Measurements from ENCODE around the gene RAB34.

RAB34 gene

GRCh38 chr17:28714281-28714680 lies 3.4 kb downstream of the RAB34 start:
- DNase-seq: no peak
- no peak for ATAC-seq
- no peaks in the 10 kb centered on the region for H3K9me3 Mint-ChIP-seq
- no peak overlapping the region for H3K4me3 Mint-ChIP-seq
- no peaks in the 10 kb centered on the region for H3K36me3 Mint-ChIP-seq (ENCODE audit: low read depth)
- no peak overlapping the region for H3K27ac Mint-ChIP-seq
- peaks cover 33% of the 10 kb centered on the region for H3K4me1 Mint-ChIP-seq
- peaks cover 20% of the 10 kb centered on the region for H3K27me3 Mint-ChIP-seq

GRCh38 chr17:28712705-28713415 lies 4.8 kb downstream of the RAB34 start:
- Mint-ChIP-seq H3K4me3 (peak overlapping the region; percentile 83), H3K9me3 (no peaks in the 10 kb centered on the region), H3K36me3 (ENCODE audit: low read depth) (peaks cover 3% of the 10 kb centered on the region), H3K27ac (peak overlapping the region; percentile 89), H3K4me1 (peaks cover 20% of the 10 kb centered on the region), H3K27me3 (peaks cover 17% of the 10 kb centered on the region)
- ATAC-seq (no peak), DNase-seq (no peak)

- Mint-ChIP-seq H3K27me3 (peaks cover 16% of the 10 kb centered on the region), H3K9me3 (no peaks in the 10 kb centered on the region), H3K4me3 (peak overlapping the region; percentile 83), H3K36me3 (ENCODE audit: low read depth) (peaks cover 3% of the 10 kb centered on the region), H3K27ac (peak overlapping the region; percentile 89), H3K4me1 (peaks cover 20% of the 10 kb centered on the region)
- peak; percentile 60 for ATAC-seq
- DNase-seq: peak; percentile 79
Observed at GRCh38 chr17:28712032-28712704, 5.5 kb downstream of the RAB34 start.

GRCh38 chr17:28711723-28712031 lies 6.0 kb downstream of the RAB34 start, which contains the start of gene PROCA1:
Gene PROCA1, minus strand, starts transcription at chr17:28711888. Its CDS starts 228 bp downstream, at chr17:28711660.
- peak within 1 kb of the TSS; percentile 83 for H3K4me3 Mint-ChIP-seq
- peaks cover 20% of the 10 kb centered on the region for H3K4me1 Mint-ChIP-seq
- H3K27ac Mint-ChIP-seq: peak within 1 kb of the TSS; percentile 89
- H3K27me3 Mint-ChIP-seq: peaks cover 16% of the 10 kb centered on the region
- DNase-seq (no peak), ATAC-seq (peak; percentile 16)
- H3K9me3 Mint-ChIP-seq: no peaks in the 10 kb centered on the region
- H3K36me3 Mint-ChIP-seq (ENCODE audit: low read depth): peaks cover 3% of the 10 kb centered on the region

GRCh38 chr17:28710861-28711722 lies 6.6 kb downstream of the RAB34 start:
- H3K36me3 Mint-ChIP-seq (ENCODE audit: low read depth): peaks cover 3% of the 10 kb centered on the region

GRCh38 chr17:28707339-28707720 lies 10.3 kb downstream of the RAB34 start:
- Mint-ChIP-seq H3K27me3 (no peaks in the 10 kb centered on the region), H3K36me3 (ENCODE audit: low read depth) (peaks cover 12% of the 10 kb centered on the region), H3K27ac (peak overlapping the region; percentile 7), H3K4me1 (peaks cover 14% of the 10 kb centered on the region), H3K9me3 (no peaks in the 10 kb centered on the region), H3K4me3 (no peak overlapping the region)
- no peak for ATAC-seq
- DNase-seq: no peak

More at GRCh38 chr17:28710861-28711722, 6.6 kb downstream of the RAB34 start:
- DNase-seq (peak; percentile 95), ATAC-seq (peak; percentile 87)
- peaks cover 17% of the 10 kb centered on the region for H3K4me1 Mint-ChIP-seq
- H3K27ac Mint-ChIP-seq: peak overlapping the region; percentile 89
- no peaks in the 10 kb centered on the region for H3K9me3 Mint-ChIP-seq
- peak overlapping the region; percentile 83 for H3K4me3 Mint-ChIP-seq
- H3K27me3 Mint-ChIP-seq: peaks cover 13% of the 10 kb centered on the region

- DNase-seq (no peak), ATAC-seq (no peak)
- H3K27me3 Mint-ChIP-seq: no peaks in the 10 kb centered on the region
- H3K36me3 Mint-ChIP-seq (ENCODE audit: low read depth): peaks cover 15% of the 10 kb centered on the region
- H3K4me1 Mint-ChIP-seq: peaks cover 8% of the 10 kb centered on the region
- no peaks in the 10 kb centered on the region for H3K9me3 Mint-ChIP-seq
- no peak overlapping the region for H3K27ac Mint-ChIP-seq
- H3K4me3 Mint-ChIP-seq: no peak overlapping the region
Observed at GRCh38 chr17:28706471-28707338, 11.0 kb downstream of the RAB34 start.

- no peak for ATAC-seq
- no peak for DNase-seq
- Mint-ChIP-seq H3K4me1 (peaks cover 3% of the 10 kb centered on the region), H3K36me3 (ENCODE audit: low read depth) (peaks cover 22% of the 10 kb centered on the region), H3K4me3 (no peak overlapping the region), H3K27ac (no peak overlapping the region), H3K9me3 (no peaks in the 10 kb centered on the region), H3K27me3 (no peaks in the 10 kb centered on the region)
Observed at GRCh38 chr17:28705728-28706334, 11.8 kb downstream of the RAB34 start.

- ATAC-seq (no peak), DNase-seq (no peak)
- no peak overlapping the region for H3K27ac Mint-ChIP-seq
- H3K27me3 Mint-ChIP-seq: no peaks in the 10 kb centered on the region
- H3K4me3 Mint-ChIP-seq: no peak overlapping the region
- peaks cover 26% of the 10 kb centered on the region for H3K36me3 Mint-ChIP-seq (ENCODE audit: low read depth)
- H3K4me1 Mint-ChIP-seq: no peaks in the 10 kb centered on the region
- H3K9me3 Mint-ChIP-seq: no peaks in the 10 kb centered on the region
Observed at GRCh38 chr17:28705074-28705659, 12.5 kb downstream of the RAB34 start.

GRCh38 chr17:28704219-28704858 lies 13.3 kb downstream of the RAB34 start:
- Mint-ChIP-seq H3K36me3 (ENCODE audit: low read depth) (peaks cover 31% of the 10 kb centered on the region), H3K27me3 (no peaks in the 10 kb centered on the region)

GRCh38 chr17:28703552-28704218 lies 14.0 kb downstream of the RAB34 start:
- Mint-ChIP-seq H3K4me3 (no peak overlapping the region), H3K4me1 (peaks cover 1% of the 10 kb centered on the region), H3K27me3 (no peaks in the 10 kb centered on the region), H3K27ac (no peak overlapping the region), H3K36me3 (ENCODE audit: low read depth) (peaks cover 36% of the 10 kb centered on the region), H3K9me3 (no peaks in the 10 kb centered on the region)
- ATAC-seq (no peak), DNase-seq (no peak)

More at GRCh38 chr17:28704219-28704858, 13.3 kb downstream of the RAB34 start:
- no peak overlapping the region for H3K27ac Mint-ChIP-seq
- no peak for ATAC-seq
- no peaks in the 10 kb centered on the region for H3K4me1 Mint-ChIP-seq
- no peaks in the 10 kb centered on the region for H3K9me3 Mint-ChIP-seq
- no peak for DNase-seq
- no peak overlapping the region for H3K4me3 Mint-ChIP-seq

- peaks cover 39% of the 10 kb centered on the region for H3K36me3 Mint-ChIP-seq (ENCODE audit: low read depth)
- no peaks in the 10 kb centered on the region for H3K27me3 Mint-ChIP-seq
- ATAC-seq (no peak), DNase-seq (no peak)
- peaks cover 7% of the 10 kb centered on the region for H3K4me1 Mint-ChIP-seq
- H3K9me3 Mint-ChIP-seq: no peaks in the 10 kb centered on the region
- no peak overlapping the region for H3K4me3 Mint-ChIP-seq
- H3K27ac Mint-ChIP-seq: no peak overlapping the region
Observed at GRCh38 chr17:28702752-28703150, 14.9 kb downstream of the RAB34 start.

All from activated naive CD8-positive, alpha-beta T cell treated with anti-CD3 and anti-CD28 coated beads, Interleukin-2, amount 50 U/mL, for 24 hours (primary cell).